CD4-positive, alpha-beta T cell (primary cell): ENCODE measurements around the gene CTTN. TPM values are rescaled to one million over a fixed set of nuclear protein-coding genes. Genes with fewer than 3 reads are reported as not detected.

Experiments
- ATAC-seq: fragments of 200-7000 bp; cut with Tn5 transposase; one replicate; pipeline ENCODE4 v1.10.0; 2022; ENCODE audit warnings: mild to moderate bottlenecking; ENCODE audit not compliant: poor library complexity
- CTCF ChIA-PET: fragments of 350-600 bp; sonication (Branson Sonifier 250); formaldehyde crosslinking; loops from one replicate; lab custom pipeline; 2021; ENCODE audit warnings: antibody characterized with exemption, inconsistent platforms; lab: Charles Lee
- POLR2A ChIA-PET: fragments of 350-600 bp; sonication (Branson Sonifier 250); formaldehyde crosslinking; loops from one replicate; lab custom pipeline; 2021; ENCODE audit warnings: antibody characterized with exemption, inconsistent platforms; lab: Charles Lee
- DNase-seq, 14 experiments: peaks; one replicate each; pipeline ENCODE4 v3.0.0-alpha.2; 2013 to 2020; ENCODE audit warnings: mixed read lengths in 2 of 14
- H3K27ac ChIP-seq, 2 donors: one replicate each; pipeline versions ENCODE4 v1.5.1 to v1.7.0; 2013; ENCODE audit warnings: low read length in 2 of 2, low read depth in 1 of 2, mild to moderate bottlenecking in 1 of 2
- H3K27me3 ChIP-seq, 2 experiments: 1 replicate in 1 of 2; 2 replicates in 1 of 2; pipeline versions ENCODE4 v1.6.1 to v1.7.0; 2013; ENCODE audit warnings: low read length in 2 of 2, control low read depth in 1 of 2, mild to moderate bottlenecking in 1 of 2, moderate library complexity in 1 of 2; ENCODE audit not compliant: insufficient read depth in 2 of 2, control insufficient read depth in 1 of 2
- H3K36me3 ChIP-seq: one replicate; pipeline ENCODE4 v1.6.1; 2013; ENCODE audit warnings: low read length, control low read depth; ENCODE audit not compliant: insufficient read depth
- H3K4me1 ChIP-seq: one replicate; pipeline ENCODE4 v1.6.1; 2013; ENCODE audit warnings: low read length, control low read depth; ENCODE audit not compliant: insufficient read depth
- H3K4me3 ChIP-seq: one replicate; pipeline ENCODE4 v1.5.1; 2013; ENCODE audit warnings: mild to moderate bottlenecking, low read length, moderate library complexity
- H3K9me3 ChIP-seq, 2 experiments: 1 replicate in 1 of 2; 2 replicates in 1 of 2; pipeline versions ENCODE4 v1.6.1 to v1.7.0; 2013; ENCODE audit warnings: low read length in 2 of 2, mild to moderate bottlenecking in 2 of 2, control low read depth in 1 of 2, moderate library complexity in 1 of 2; ENCODE audit not compliant: control insufficient read depth in 1 of 2, insufficient read depth in 1 of 2
- H3K27ac Mint-ChIP-seq: one replicate; pipeline ENCODE4 v1.8.0; 2020; ENCODE audit warnings: mixed read lengths
- H3K27me3 Mint-ChIP-seq: one replicate; pipeline ENCODE4 v1.8.0; 2021; ENCODE audit warnings: mixed read lengths
- H3K36me3 Mint-ChIP-seq: one replicate; pipeline ENCODE4 v1.8.0; 2021; ENCODE audit warnings: low read depth, mixed read lengths
- H3K4me1 Mint-ChIP-seq: one replicate; pipeline ENCODE4 v1.8.0; 2021; ENCODE audit warnings: low read depth, mixed read lengths
- H3K4me3 Mint-ChIP-seq: one replicate; pipeline ENCODE4 v1.8.0; 2020; ENCODE audit warnings: mild to moderate bottlenecking, mixed read lengths
- H3K9me3 Mint-ChIP-seq: one replicate; pipeline ENCODE4 v1.8.0; 2020; ENCODE audit warnings: mixed read lengths
- CTCF ChIP-seq: fragments of 200-600 bp; IDR thresholded peaks from one replicate; pipeline ENCODE4 v1.8.0; 2022; ENCODE audit warnings: antibody characterized with exemption, mild to moderate bottlenecking
- intact Hi-C, 2 experiments: fragments of 100-400 bp; cut with DNase I in 1 of 2; cut with micrococcal nuclease in 1 of 2; formaldehyde crosslinking; loops; one replicate each; pipeline versions ENCODE4 v1.15.1 to v1.9.0; 2023 to 2025; cut with DNase I, micrococcal nuclease
- total RNA-seq, 174 experiments: library from RNA in 2 of 174; stranded (reverse) in 2 of 174; gene quantifications; one replicate each; pipeline ENCODE4 v1.2.3 and lab custom pipeline; 2021 to 2026

The CTTN gene
- total RNA-seq, 2 experiments from 2014 or later, result 0.45 to 0.80 TPM

GRCh38 chr11:70353900-70354568, 44.3 kb upstream of the CTTN start:
- no peak overlapping the region for H3K27ac Mint-ChIP-seq
- Histone ChIP-seq H3K27me3 (no peaks in the 10 kb centered on the region), H3K9me3 (no peaks in the 10 kb centered on the region), H3K4me1 (no peaks in the 10 kb centered on the region), H3K36me3 (peaks cover 62% of the 10 kb centered on the region), H3K27ac (no peak overlapping the region), H3K4me3 (no peak overlapping the region)
- peak in 1 of 14 experiments; percentile 38 for DNase-seq
- intact Hi-C loops, result no loop called here
- ATAC-seq, result no peak
- no peaks in the 10 kb centered on the region for H3K27me3 Mint-ChIP-seq
- no peaks in the 10 kb centered on the region for H3K9me3 Mint-ChIP-seq
- no peaks in the 10 kb centered on the region for H3K4me1 Mint-ChIP-seq
- peaks cover 86% of the 10 kb centered on the region for H3K36me3 Mint-ChIP-seq
- ChIA-PET CTCF (no interaction called here), POLR2A (no interaction called here)
- TF ChIP-seq CTCF, result no peak
- H3K4me3 Mint-ChIP-seq, result no peak overlapping the region

GRCh38 chr11:70354629-70355028, 43.7 kb upstream of the CTTN start:
- Histone ChIP-seq H3K36me3 (peaks cover 61% of the 10 kb centered on the region), H3K4me3 (no peak overlapping the region), H3K4me1 (no peaks in the 10 kb centered on the region), H3K27ac (no peak overlapping the region), H3K27me3 (no peaks in the 10 kb centered on the region), H3K9me3 (no peaks in the 10 kb centered on the region)
- H3K36me3 Mint-ChIP-seq, result peaks cover 86% of the 10 kb centered on the region
- no peaks in the 10 kb centered on the region for H3K9me3 Mint-ChIP-seq
- H3K4me3 Mint-ChIP-seq, result no peak overlapping the region
- H3K27me3 Mint-ChIP-seq, result no peaks in the 10 kb centered on the region
- H3K4me1 Mint-ChIP-seq, result no peaks in the 10 kb centered on the region
- ChIA-PET CTCF (no interaction called here), POLR2A (no interaction called here)
- DNase-seq (no peak), ATAC-seq (no peak)
- TF ChIP-seq CTCF, result no peak
- no peak overlapping the region for H3K27ac Mint-ChIP-seq
- intact Hi-C loops, result no loop called here

- no peak overlapping the region for H3K27ac Mint-ChIP-seq
- no peak overlapping the region for H3K4me3 Mint-ChIP-seq
- ATAC-seq (no peak), DNase-seq (no peak)
- no peaks in the 10 kb centered on the region for H3K9me3 Mint-ChIP-seq
- no peaks in the 10 kb centered on the region for H3K27me3 Mint-ChIP-seq
- H3K4me3 ChIP-seq, result no peak overlapping the region
- POLR2A ChIA-PET, result no interaction called here
- H3K36me3 ChIP-seq, result peaks cover 60% of the 10 kb centered on the region
- intact Hi-C loops, result no loop called here
- H3K36me3 Mint-ChIP-seq, result peaks cover 93% of the 10 kb centered on the region
- no peak overlapping the region for H3K27ac ChIP-seq
- no peaks in the 10 kb centered on the region for H3K4me1 ChIP-seq
- H3K4me1 Mint-ChIP-seq, result peaks cover 2% of the 10 kb centered on the region
- no peak for TF ChIP-seq CTCF
- H3K9me3 ChIP-seq, result no peaks in the 10 kb centered on the region
- no peaks in the 10 kb centered on the region for H3K27me3 ChIP-seq
- CTCF ChIA-PET, result no interaction called here
Measured at GRCh38 chr11:70358753-70359152, 39.6 kb upstream of the CTTN start.
